GM18526 (cell line): ENCODE results near the gene MIA.
A peak's percentile ranks its signal among the peaks of the same experiment; 100 is the strongest.

Experiments used
- POLR2A ChIP-seq: IDR thresholded peaks from 3 replicates; pipeline ENCODE4 v1.6.1; 2011; ENCODE audit not compliant: insufficient read length; ENCODE audit errors: extremely low read depth

Gene MIA

DNA sequence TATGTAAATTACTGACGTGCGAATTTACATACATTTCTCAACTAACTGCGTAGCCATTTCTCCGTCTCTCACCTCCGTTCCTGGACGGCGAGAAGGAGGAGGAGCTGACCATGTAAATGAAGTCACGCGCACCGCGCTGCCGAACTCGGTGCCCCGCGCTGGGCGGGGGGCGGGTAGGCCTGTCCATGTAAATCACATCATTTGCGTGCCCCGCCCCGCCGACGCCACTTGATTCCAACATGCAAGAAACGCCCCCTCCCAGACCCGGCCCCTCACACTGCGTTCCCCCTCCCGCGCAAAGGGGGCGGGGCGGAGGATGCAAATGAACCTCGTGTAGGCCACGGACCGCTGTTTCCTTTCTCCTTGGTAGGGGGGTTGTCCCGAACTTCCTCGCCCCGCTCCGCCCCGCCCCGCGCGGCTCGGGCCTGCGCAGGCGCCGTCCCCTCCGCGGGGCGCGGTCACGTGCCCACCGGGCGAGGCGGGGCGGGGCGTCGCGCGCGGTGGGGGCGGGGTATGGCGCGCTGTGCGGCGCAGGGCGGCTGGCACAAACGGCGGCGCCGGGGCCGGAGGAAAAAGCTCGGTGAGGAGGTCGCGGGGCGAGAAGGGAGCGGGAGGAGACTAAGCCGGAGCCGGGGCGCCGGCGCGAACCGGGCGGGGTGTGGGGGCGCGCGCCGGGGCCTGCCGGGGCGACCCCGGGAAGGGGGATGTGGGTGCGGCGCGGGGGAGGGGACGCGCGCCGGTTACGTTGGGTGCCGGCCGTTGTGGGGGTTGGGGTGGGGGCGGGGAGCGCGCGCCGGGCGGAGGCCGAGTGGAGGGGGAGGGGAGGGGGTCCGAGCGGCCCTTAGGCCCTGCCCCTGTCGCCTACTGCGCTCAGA is 23.6 kb downstream of the MIA start, which contains the start of gene EGLN2:
TSS of gene EGLN2 (plus strand) at position 509 of the 875 bp plus-strand sequence. CDS start 1,382 bp downstream, outside the sequence.
- peak; percentile 57 for TF ChIP-seq POLR2A

- no peak for TF ChIP-seq POLR2A
These were observed 24.4 kb downstream of the MIA start for GRCh38 chr19:40799558-40800338.

- TF ChIP-seq POLR2A = no peak
These were observed 25.1 kb downstream of the MIA start for GRCh38 chr19:40800339-40800996.

DNA sequence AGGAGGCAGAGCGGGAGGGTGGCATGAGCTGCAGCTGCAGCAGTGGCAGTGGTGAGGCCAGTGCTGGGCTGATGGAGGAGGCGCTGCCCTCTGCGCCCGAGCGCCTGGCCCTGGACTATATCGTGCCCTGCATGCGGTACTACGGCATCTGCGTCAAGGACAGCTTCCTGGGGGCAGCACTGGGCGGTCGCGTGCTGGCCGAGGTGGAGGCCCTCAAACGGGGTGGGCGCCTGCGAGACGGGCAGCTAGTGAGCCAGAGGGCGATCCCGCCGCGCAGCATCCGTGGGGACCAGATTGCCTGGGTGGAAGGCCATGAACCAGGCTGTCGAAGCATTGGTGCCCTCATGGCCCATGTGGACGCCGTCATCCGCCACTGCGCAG is 25.7 kb downstream of the MIA start:
- TF ChIP-seq POLR2A = no peak

DNA sequence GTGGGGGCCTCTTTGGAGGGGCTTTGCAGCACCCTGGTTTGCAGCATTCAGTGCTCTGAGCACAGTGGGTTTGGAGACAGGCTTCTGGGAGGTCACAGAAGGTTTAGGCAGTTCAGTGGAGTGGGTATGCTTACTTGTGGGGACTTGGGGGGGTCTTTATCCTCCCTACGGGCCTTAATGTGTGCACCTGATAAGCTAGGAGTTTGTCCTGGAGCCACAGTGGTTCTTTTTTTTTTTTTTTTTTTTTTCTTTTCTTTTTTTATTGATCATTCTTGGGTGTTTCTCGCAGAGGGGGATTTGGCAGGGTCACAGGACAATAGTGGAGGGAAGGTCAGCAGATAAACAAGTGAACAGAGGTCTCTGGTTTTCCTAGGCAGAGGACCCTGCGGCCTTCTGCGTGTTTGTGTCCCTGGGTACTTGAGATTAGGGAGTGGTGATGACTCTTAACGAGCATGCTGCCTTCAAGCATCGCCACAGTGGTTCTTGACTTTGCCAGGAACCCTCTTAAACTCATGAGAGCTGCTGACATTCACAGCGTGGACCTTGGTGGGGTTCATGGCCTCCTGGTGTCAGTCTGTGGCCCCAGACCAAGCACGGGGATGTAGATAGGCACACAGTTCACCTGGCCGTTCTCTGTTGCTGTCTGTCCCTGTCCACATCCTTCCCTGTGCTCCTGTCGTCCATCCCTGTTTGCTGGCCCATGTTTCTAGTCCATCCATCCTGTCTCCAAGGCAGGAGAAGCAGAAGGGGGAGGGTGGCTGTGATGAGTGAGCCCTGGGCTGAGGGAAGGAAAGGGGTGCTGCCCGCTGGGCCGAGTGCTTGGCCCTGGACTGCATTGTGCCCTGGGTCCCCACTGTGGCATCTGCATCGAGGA is 26.3 kb downstream of the MIA start:
- no peak for TF ChIP-seq POLR2A

DNA sequence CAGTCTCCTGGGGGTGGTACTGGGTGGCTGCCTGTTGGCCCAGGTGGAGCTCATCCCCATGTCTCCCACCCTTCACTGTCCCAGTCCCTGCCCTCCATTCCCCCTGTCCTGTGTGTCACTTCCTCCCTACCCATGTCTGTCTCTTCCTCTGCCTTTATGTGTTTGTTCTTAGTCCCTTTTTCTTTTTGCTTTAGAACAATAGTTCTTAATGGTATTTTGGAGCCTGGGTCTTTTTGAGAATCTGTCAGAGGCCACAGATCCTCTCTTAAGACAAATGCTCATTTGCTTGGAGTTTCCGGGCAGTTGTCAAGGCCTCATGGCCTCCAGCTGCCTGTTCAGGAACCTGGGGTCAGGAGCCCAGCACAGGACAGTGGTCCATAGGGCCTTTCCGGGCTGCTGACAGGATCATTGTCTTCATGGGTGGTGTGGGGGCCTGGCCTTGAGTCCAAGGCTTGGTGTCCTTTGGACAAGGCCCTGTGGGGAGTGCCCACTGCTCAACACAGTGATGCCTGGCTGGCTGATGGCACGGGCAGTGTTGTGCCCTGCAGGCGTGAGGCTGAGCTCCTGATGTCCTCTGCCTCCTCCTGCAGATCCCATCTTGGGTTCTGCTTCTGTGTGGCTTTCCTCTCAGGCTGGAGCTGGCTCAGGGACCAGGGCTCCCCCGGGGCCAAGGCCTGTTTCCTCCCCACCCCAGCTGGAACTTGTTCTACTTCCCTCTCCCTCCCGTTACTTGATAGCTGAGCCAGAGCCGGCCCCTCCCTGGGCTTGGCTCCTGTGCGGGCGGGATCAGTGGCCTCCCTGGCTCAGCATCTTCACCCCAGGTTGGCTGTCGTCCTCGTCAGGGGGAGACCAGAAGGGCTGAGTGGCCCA is 27.2 kb downstream of the MIA start:
- no peak for TF ChIP-seq POLR2A

DNA sequence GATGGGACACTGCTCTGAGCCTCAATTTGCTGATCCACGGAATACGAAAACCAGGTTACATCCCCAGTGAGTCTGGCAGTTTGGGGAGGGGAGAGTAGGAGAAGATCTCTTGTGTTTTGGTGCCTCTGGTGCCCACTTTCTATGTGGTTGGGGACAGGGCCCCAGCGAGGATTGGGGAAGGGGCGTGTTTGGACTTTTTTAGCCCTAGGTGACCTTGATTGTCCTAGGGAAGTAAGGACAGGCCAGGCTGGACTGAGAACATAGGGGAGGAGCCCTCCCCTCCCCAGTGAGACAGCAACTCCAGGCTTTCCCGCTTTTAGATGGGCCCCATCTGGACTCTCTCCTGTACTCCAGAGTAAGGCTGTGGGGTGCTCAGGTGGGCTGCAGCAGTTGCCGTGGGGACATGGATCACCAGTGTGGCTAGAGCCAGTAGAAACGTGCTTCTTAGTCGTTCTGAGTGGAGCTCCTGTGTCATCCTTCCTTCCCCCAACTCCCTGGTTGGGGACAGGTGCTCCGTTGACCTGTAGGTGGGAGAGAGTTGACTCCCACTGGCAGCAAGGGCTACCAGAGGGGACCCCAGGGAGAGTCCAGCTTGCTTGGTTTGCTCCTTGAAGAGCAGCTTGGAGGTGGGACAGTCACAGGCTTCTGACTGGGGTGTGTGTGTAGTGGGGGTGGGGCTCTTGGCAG is 28.0 kb downstream of the MIA start:
- no peak for TF ChIP-seq POLR2A

GRCh38 chr19:40803857-40804782 is 28.8 kb downstream of the MIA start:
- peak; percentile 3 for TF ChIP-seq POLR2A

- no peak for TF ChIP-seq POLR2A
These were observed 29.5 kb downstream of the MIA start for GRCh38 chr19:40804783-40805242.

DNA sequence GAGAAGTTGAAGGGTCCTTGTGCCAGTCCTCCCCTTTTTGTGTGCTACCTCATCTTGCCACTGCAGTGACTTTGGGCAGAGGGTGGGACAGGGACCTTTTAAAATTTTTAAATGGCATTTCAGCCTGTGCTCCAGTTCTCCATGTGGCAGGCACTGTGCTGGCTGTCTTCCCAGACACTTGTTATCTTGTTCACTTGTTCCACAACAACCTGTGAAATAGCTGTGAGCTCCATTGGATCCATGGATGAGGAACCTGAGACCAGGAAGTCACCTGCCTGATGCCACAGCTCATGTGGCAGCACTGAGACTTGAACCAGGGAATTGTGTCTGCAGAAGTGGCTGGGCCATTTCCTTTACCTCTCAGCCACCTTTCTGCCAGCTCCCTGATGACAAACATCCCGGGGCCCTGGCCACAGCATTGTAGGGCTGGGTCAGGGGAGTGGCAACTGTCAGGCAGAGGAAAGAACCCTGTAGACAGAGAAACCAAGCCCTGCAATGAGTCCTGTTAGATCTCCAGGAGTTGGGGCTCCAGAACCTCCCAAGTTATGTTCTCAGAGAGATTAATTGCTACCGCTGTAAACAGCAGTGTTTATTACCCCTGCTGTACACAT is 30.0 kb downstream of the MIA start:
- no peak for TF ChIP-seq POLR2A

GRCh38 chr19:40806423-40807146 is 31.3 kb downstream of the MIA start:
- no peak for TF ChIP-seq POLR2A
